GM21723 (cell line): Measurements from ENCODE around the gene CCDC141.
"Not testable (repeated sequence)": the region's sequence is repeated elsewhere in the genome, so short reads cannot be mapped to it uniquely, and the experiment has no call there.

ENCODE experiments used
- ATAC-seq: cut with Tn5 transposase; IDR thresholded peaks from one replicate; pipeline ENCODE4 v1.9.1; 2021; ENCODE audit warnings: mild to moderate bottlenecking, moderate library complexity; ENCODE audit not compliant: unreplicated experiment

Gene CCDC141, protein sequence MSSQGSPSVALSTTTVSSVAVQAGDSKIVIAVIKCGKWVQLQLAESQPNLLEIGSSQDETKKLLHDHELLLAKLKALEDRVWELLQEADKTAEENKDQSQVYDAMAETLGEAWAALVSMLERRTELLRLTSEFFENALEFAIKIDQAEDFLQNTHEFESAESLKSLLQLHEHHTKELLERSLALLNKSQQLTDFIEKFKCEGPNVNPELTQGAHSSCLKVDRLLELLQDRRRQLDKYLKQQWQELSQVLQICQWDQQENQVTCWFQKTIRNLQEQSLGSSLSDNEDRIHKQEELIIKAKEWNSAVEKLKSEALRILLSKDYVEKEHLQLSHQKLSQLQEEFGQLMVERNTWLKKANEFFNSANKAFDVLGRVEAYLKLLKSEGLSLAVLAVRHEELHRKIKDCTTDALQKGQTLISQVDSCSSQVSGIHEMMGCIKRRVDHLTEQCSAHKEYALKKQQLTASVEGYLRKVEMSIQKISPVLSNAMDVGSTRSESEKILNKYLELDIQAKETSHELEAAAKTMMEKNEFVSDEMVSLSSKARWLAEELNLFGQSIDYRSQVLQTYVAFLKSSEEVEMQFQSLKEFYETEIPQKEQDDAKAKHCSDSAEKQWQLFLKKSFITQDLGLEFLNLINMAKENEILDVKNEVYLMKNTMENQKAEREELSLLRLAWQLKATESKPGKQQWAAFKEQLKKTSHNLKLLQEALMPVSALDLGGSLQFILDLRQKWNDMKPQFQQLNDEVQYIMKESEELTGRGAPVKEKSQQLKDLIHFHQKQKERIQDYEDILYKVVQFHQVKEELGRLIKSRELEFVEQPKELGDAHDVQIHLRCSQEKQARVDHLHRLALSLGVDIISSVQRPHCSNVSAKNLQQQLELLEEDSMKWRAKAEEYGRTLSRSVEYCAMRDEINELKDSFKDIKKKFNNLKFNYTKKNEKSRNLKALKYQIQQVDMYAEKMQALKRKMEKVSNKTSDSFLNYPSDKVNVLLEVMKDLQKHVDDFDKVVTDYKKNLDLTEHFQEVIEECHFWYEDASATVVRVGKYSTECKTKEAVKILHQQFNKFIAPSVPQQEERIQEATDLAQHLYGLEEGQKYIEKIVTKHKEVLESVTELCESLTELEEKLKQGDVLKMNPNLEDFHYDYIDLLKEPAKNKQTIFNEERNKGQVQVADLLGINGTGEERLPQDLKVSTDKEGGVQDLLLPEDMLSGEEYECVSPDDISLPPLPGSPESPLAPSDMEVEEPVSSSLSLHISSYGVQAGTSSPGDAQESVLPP (N-terminal part only)

GRCh38 chr2:179049546-179050311, at the start of gene CCDC141:
Gene CCDC141, minus strand, starts transcription at chr2:179050137. Its CDS starts 196 bp downstream, at chr2:179049941.
- peak; percentile 76 for ATAC-seq

DNA sequence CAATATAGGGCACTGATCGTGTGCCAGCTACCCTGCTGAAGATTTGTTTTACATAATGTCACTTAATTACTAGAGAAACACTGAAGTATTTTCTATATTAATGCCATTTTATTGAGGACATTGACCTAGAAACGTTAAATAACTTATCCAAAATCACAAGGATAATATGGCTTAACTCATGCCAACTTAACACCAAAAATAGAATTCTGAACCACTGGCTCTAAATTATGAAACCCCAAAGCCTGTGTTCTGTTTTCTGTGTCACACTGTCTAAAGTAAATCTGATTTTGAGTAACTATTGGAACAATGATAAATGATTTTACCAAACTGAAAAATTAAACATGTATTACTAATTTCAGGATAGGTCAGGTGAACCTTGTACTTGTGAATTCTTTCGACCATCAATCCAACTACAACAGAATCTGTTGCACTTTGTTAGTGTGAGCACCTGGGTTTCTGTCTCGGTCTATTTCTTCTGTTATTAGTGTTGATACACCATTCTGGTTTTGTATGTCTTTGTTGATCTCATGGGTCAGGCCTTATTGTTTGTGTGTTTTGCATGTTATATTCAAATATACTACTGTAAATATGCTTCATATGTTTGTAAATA, 48.2 kb upstream of the CCDC141 start:
- ATAC-seq, result no peak

GRCh38 chr2:179097131-179097530, 47.2 kb upstream of the CCDC141 start:
- ATAC-seq, result no peak

DNA sequence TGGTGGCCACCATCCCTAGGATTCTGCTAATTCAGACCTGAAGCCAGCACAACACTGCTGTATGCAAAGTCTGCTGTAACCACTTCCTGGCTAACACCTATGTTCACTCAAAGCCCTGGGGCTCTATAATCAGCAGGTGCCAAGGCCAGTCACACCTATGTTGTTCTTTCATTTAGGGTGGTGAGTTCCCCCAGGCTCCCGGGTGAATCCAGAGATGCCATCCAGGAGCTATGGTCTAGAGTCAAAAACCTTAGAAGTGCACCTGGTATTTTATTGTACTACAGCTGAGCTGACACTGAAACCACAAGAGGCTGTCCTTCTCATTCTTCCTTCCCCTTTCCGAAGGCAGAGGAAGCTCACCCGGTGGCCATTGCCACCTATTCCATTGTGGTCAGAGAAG, 46.2 kb upstream of the CCDC141 start:
- ATAC-seq, result peak; percentile 99

- not testable (repeated sequence) for ATAC-seq
Observed at GRCh38 chr2:179092912-179093311, 43.0 kb upstream of the CCDC141 start.

DNA sequence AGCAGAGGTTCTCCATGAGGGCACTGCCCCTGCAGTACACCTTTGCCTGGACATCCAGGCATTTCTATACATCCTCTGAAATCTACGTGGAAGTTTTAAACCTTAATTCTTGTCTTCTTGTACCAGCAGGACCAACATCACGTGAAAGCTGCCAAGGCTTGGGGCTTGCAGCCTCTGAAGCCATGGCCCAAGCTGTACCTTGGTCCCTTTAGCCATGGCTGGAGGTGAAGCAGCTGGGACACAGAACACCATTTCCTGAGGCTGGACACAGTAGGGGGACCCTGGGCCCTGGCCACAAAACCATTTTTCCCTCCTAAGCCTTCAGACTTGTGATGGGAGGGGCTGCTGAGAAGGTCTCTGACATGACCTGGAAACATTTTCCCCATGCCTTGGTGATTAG, 32.8 kb upstream of the CCDC141 start:
- ATAC-seq, result no peak

DNA sequence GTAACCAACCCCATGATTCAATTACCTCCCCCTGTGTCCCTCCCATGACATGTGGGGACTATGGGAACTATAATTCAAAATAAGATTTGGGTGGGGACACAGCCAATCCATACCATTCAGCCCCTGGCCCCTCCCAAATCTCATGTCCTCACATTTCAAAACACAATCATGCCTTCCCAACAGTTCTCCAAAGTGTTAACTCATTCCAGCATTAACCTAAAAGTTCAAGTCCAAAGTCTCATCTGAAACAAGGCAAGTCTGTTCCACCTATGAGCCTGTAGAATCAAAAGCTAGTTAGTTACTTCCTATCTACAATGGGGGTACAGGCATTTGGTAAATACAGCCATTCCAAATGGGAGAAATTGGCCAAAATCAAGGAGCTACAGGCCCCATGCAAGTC, 32.0 kb upstream of the CCDC141 start:
- no peak for ATAC-seq

- no peak for ATAC-seq
Observed at GRCh38 chr2:179072527-179072926, 22.6 kb upstream of the CCDC141 start.

DNA sequence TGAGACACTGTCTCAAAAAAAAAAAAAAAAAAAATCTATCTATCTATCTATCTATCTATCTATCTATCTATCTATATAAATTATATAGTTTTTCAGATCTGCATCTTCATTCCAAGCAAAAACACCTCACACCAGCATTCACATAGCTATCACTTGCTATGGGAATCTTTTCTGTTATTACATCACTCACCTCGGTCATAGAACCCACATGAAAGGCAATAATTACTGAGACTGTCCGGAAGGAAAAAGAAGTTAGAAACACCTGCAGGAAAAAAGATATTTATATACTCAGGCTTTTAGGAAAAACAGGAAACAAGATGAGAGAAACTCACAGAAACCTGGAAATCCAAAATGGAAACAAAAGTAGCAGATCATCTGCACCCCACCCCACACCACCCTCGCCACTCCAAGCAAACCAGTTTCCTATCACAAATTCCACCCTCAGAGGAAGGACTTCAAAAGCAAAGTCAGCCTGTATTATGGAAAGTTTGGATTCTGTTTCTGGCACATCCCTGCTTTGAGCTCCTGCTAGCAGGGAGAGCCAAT, 21.9 kb upstream of the CCDC141 start:
- no peak for ATAC-seq

DNA sequence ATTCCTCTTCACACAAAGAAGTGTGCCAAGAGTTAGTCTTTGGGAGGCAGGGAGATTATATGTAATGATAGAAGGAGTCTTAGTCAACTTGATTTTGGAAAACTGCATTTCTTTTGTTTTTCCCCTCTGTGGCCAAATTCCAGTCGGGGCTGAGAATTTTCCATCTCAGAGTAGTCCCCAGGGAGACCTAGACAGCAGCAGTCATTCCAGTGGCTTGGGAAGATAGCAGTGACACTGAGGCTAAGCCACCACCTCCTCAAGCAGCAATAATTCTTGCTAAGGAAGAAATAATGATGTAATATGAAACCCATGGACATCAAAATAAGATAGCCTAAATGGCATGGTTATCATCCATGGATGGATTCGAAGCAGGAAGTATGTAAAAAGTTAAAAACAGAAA, 21.0 kb upstream of the CCDC141 start:
- no peak for ATAC-seq

DNA sequence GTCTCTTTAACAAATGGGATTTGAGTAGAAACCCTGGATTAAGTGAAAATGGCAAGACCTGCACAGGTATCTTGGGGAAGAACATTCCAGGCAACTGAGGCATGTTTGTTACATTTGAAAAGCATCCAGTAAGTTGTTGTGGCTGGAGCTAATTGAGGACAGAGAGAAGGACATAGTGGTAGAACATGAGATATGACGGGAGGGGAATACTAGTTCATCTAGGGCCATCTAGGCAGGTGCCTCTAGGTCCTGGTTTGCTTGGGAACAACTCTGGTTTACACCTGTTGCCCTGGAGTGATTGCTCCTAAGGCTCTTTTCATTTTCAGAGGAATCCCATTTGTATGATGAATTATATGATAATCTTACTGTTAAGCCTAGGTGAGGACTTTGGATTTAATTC, 19.7 kb upstream of the CCDC141 start:
- ATAC-seq, result no peak

GRCh38 chr2:179068991-179069643, 19.2 kb upstream of the CCDC141 start:
- ATAC-seq, result no peak

DNA sequence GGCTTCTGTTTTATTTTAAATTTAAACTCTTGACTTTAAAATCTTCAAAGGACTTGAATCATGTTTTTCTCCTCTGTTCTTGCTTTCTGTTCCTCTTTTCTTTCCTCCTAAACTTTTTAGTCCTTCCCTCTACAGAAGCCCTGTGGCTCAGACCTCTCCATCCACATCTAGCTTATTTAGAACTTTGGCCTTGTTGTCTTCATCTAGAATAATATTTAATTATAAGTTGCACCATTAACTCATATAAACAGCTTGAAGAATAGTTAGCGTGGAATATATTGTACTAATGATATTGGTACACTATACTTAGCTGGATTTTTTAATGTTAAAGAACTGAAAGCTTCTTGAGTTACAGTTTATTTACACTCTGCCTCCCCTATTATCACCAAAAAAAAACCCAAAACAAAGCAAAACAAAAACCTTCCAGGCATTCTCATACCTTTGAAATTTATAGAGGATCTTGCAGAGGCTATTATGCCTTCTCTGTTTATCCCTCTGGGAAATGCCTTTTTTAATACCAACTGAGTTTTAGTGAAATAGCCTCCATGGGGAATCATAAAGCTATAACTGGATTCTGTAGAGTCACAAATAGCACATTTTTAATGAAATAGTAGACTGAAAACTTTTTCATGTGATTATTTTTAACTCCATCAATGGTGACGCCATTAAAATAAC, 9.2 kb upstream of the CCDC141 start:
- ATAC-seq, result peak; percentile 96

GRCh38 chr2:179057737-179058136, 7.8 kb upstream of the CCDC141 start:
- no peak for ATAC-seq

DNA sequence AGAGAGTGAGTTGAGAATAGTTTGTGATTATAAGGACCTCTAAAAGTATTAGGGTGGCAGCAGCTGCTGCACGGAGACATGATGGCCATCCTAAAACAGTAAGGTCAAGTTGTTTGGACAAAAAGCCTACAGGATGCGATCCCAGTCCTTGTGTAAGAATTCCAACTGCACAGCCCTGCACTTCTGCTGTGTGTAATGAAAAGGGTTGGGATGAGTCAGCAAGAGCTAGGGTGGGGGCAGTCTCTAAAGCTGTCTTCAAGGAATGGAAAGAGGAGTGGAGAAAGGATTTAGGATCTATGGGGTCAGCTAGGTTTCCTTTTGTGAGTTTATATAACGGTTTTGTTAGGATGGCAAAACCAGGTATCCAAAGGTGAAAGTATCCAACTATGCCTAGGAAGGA, 3.6 kb upstream of the CCDC141 start:
- not testable (repeated sequence) for ATAC-seq

- ATAC-seq, result no peak
Observed at GRCh38 chr2:179051250-179051649, 1.3 kb upstream of the CCDC141 start.

GRCh38 chr2:179050755-179051154, 818 bp upstream of the CCDC141 start:
- no peak for ATAC-seq

DNA sequence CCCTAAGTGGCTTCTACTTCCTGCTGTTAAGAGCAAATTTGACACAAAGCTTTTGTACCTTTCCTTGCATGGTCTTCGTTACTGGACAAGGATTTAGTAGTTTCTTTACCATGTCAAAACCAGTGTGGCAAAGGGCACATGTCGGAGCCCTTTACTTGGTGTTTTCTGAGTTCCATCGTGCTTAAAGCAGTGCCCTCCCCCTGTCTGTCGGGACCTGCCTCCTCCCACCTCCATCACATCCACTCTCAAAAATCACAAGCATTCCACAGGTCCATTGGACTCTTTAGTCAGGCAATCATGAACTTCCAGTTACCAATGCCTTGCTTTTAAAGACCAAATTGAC, 763 bp downstream of the CCDC141 start:
- ATAC-seq, result peak; percentile 60

DNA sequence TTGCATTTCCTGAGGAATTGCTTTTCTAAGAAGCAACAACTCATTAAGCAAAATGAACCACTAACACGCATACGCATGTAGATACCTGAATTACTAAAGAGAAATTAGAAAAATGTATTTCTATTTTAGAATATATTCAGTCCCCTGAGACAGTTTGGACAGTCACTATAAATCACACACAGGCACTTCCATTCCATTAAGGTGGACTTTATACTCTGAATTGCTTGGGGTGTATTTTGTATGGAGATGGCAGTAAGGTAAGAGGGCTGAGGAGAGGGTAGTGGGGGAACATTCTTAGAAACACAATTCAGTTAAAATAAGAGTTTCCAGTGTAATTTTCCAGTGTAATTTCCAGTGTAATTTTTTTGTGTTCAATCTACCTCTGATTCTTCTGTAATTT, 1.8 kb downstream of the CCDC141 start:
- no peak for ATAC-seq
